ENCODE measurements around the gene JAZF1.

JAZF1 gene

GRCh38 chr7:27997188-27997707 lies 183.3 kb downstream of the JAZF1 start:
- Histone ChIP-seq H3K27me3 (ENCODE audit: insufficient read depth, poor library complexity, severe bottlenecking) (no peaks in the 10 kb centered on the region), H3K27ac (replicated peaks) (no peak overlapping the region), H3K4me3 (replicated peaks; ENCODE audit: insufficient read depth, low read length) (no peak overlapping the region)
- DNase-seq (ENCODE audit: low read depth in 1 of 2, low spot score in 1 of 2) = no peak
- TF ChIP-seq, protein P1, sequence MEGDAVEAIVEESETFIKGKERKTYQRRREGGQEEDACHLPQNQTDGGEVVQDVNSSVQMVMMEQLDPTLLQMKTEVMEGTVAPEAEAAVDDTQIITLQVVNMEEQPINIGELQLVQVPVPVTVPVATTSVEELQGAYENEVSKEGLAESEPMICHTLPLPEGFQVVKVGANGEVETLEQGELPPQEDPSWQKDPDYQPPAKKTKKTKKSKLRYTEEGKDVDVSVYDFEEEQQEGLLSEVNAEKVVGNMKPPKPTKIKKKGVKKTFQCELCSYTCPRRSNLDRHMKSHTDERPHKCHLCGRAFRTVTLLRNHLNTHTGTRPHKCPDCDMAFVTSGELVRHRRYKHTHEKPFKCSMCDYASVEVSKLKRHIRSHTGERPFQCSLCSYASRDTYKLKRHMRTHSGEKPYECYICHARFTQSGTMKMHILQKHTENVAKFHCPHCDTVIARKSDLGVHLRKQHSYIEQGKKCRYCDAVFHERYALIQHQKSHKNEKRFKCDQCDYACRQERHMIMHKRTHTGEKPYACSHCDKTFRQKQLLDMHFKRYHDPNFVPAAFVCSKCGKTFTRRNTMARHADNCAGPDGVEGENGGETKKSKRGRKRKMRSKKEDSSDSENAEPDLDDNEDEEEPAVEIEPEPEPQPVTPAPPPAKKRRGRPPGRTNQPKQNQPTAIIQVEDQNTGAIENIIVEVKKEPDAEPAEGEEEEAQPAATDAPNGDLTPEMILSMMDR (IDR thresholded peaks at IDR 0.05; ENCODE audit: insufficient read depth, low read length) = no peak
- TF ChIP-seq POLR2AphosphoS5 (IDR thresholded peaks at IDR 0.05; ENCODE audit: low read depth) = no peak
- TF ChIP-seq GABPA (IDR thresholded peaks at IDR 0.05; ENCODE audit: low read depth) = no peak
- no peak for TF ChIP-seq SPI1 (IDR thresholded peaks at IDR 0.05; ENCODE audit: borderline replicate concordance, low read depth)
- TF ChIP-seq REST (IDR thresholded peaks at IDR 0.05; ENCODE audit: insufficient replicate concordance, low read depth) = no peak

DNA sequence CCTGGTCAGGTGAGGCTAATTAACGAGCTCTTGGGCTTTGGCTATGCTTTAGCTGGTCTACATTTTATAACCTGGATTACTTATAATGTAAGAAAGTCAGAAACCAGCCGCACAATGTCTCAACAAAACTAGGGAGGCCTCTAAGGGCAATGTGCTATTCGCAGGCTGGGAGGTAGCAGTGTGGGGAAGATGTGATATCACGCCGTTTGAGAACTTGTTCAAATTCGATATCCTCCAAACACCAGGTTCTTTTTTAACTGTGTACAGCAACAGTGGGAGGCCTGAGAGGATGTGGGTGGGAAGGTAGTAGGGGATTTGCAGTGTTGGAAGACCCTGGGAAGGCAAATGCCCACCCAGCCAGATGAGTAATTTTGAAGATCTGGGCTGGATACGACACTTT lies 184.5 kb downstream of the JAZF1 start:
- TF ChIP-seq, protein P1 (IDR thresholded peaks at IDR 0.05; ENCODE audit: insufficient read depth, low read length) = no peak
- TF ChIP-seq GABPA (IDR thresholded peaks at IDR 0.05; ENCODE audit: low read depth) = no peak
- TF ChIP-seq SPI1 (IDR thresholded peaks at IDR 0.05; ENCODE audit: borderline replicate concordance, low read depth) = no peak
- no peak for TF ChIP-seq REST (IDR thresholded peaks at IDR 0.05; ENCODE audit: insufficient replicate concordance, low read depth)
- no peak for TF ChIP-seq POLR2AphosphoS5 (IDR thresholded peaks at IDR 0.05; ENCODE audit: low read depth)
- no peak for DNase-seq (ENCODE audit: low read depth in 1 of 2, low spot score in 1 of 2)
- H3K27me3 ChIP-seq (ENCODE audit: insufficient read depth, poor library complexity, severe bottlenecking) = no peaks in the 10 kb centered on the region
- no peak overlapping the region for H3K4me3 ChIP-seq (replicated peaks; ENCODE audit: insufficient read depth, low read length)
- no peak overlapping the region for H3K27ac ChIP-seq (replicated peaks)

DNA sequence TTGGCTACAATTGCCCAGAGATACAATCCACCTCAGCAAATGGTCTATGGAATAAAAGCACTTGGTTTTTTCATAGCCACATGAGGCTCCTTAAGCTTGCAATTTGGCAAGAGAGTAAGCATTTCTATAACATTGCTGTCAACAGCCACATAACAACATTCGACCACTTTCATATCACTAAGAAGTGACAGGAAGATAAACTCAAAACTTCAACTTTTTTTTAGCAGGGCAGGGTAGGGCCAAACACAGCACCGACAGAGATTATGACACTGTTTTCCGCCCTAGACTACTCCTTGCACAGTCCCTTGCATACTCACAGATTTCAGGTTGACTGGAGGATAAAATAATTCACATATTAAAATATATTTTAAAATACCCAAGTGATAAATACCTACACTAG lies 185.4 kb downstream of the JAZF1 start:
- H3K27ac ChIP-seq (replicated peaks) = no peak overlapping the region
- H3K27me3 ChIP-seq (ENCODE audit: insufficient read depth, poor library complexity, severe bottlenecking) = no peaks in the 10 kb centered on the region
- no peak overlapping the region for H3K4me3 ChIP-seq (replicated peaks; ENCODE audit: insufficient read depth, low read length)
- TF ChIP-seq REST (IDR thresholded peaks at IDR 0.05; ENCODE audit: insufficient replicate concordance, low read depth) (no peak), POLR2AphosphoS5 (IDR thresholded peaks at IDR 0.05; ENCODE audit: low read depth) (no peak)
- DNase-seq (ENCODE audit: low read depth in 1 of 2, low spot score in 1 of 2) = no peak

All from HL-60 (cell line).